Measurements from ENCODE around the gene PADI1.

The PADI1 gene

GRCh38 chr1:17232759-17233661, 28.1 kb downstream of the PADI1 start:
- no peak overlapping the region for H3K4me3 ChIP-seq (replicated peaks; ENCODE audit: low read depth, low read length)
- DNase-seq (ENCODE audit: low read depth): peak; percentile 45
- no peak for TF ChIP-seq CTCF (IDR thresholded peaks at IDR 0.05; ENCODE audit: low read length, missing control alignments)

DNA sequence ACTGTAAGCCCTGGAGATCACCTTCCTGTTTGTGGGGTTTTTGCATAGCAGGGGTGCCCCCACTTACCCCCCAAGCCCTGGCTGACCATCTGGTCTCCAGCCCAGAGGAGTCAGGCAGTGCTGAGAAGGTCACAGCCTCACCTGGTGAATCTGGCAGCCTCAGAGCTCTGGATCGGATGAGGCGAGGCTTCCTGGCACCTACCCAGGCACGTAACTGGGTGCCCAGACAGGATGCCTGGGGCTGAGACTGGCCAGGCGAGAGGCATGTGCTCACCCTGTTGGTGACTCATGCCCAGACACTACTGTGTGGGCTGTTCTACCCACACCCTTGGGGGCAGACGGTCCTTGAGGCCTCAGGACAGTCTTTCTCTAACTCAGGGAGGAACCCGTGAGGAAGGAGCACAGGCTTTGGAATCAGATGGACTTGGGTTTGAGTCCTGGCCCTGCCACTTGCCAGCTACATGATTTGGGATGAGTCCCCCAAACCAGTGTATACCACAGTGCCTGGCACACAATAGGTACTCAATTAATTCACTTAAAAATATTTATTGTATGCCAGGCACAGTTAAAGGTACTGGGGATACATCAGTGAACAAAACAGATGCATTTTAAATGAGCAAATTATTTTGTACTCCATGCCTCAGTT, 28.9 kb downstream of the PADI1 start:
- peak; percentile 78 for DNase-seq (ENCODE audit: low read depth)
- no peak for TF ChIP-seq CTCF (IDR thresholded peaks at IDR 0.05; ENCODE audit: low read length, missing control alignments)
- H3K4me3 ChIP-seq (replicated peaks; ENCODE audit: low read depth, low read length): no peak overlapping the region

- no peak for DNase-seq (ENCODE audit: low read depth)
- no peak overlapping the region for H3K4me3 ChIP-seq (replicated peaks; ENCODE audit: low read depth, low read length)
- TF ChIP-seq CTCF (IDR thresholded peaks at IDR 0.05; ENCODE audit: low read length, missing control alignments): no peak
Observed at GRCh38 chr1:17234405-17234804, 29.5 kb downstream of the PADI1 start.

DNA sequence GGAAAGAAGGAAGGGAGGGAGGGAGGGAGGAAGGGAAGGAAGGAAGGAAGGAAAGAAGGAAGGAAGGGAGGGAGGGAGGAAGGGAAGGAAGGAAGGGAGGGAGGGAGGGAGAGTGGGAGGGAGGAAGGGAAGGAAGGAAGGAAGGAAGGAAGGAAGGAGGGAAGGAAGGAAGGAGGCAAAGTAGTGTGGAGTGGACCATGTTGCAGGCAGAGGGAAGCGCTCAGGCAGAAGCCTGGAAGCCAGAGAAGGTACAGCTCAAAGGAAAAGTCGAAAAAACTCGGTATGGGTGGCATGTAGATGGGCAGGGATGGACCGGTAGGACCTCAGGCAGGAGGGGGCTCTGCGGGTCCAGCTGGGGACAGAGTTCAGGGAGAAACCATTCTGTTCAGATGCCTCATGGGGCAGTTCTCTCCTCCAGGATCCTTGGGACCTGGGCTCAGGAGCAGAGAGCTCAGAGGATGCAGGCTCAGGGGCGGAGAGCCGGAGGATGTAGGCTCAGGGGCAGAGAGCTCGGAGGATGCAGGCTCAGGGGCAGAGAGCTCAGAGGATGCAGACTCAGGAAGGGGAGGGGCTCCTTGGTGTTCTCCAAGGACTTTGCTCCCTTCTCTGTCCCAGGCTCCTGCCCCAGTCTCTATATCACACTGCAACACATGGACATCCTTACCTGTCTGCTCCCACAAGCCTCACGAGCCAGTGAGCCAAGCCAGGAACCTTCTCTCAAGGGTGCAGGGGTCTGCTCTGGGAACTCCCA, 30.4 kb downstream of the PADI1 start:
- no peak for TF ChIP-seq CTCF (IDR thresholded peaks at IDR 0.05; ENCODE audit: low read length, missing control alignments)
- no peak for DNase-seq (ENCODE audit: low read depth)
- H3K4me3 ChIP-seq (replicated peaks; ENCODE audit: low read depth, low read length): no peak overlapping the region

DNA sequence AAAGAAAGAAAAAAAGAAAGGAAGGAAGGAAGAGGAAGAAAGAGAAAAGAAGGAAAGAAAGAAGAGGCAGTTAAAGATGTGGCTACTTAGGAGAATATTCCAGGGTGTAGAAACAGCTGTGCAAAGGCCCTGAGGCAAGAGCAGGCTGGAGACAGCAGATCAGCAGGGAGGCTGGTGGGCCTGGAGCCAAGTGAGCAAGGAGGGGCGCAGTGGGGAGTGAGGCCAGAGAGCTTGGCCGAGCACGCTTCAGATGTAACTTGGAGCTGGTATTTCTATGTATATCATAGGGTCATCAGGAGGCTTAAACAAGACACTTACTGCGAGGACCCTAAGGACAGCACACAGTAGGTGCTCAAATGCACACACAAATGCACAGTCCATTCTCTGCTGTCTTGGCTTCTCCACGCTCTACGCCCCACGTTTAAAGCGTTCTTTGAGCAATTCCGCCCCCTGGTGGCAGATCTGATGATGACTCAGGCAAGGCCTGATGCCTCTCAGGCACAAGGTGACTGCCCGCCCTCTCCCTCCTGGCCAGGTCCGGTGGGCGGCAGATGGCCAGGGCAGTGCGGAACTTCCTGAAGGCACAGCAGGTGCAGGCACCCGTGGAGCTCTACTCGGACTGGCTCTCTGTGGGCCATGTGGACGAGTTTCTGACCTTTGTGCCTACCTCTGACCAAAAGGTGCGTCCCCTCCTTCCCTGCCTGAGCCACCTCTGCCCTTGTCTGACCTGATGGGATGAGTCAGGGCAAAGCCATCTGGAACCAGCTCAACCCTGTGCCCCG, 32.0 kb downstream of the PADI1 start:
- peak; percentile 73 for TF ChIP-seq CTCF (IDR thresholded peaks at IDR 0.05; ENCODE audit: low read length, missing control alignments)
- H3K4me3 ChIP-seq (replicated peaks; ENCODE audit: low read depth, low read length): no peak overlapping the region
- DNase-seq (ENCODE audit: low read depth): peak; percentile 87

DNA sequence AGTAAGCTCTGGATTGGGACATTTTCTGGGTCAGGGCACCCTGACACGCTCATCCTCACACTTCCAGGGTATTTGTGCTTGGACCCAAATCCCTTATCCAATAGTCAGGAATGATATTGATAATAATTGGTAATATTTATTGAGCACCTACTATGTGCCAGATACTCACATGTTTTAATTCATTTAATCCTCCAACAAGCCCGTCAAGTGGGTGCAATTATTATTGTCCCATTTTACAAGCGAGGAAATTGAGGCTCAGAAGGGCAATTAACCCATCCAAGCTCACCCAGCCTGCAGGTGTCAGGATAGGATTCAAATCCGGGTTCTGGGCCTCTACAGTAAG, 32.6 kb downstream of the PADI1 start:
- no peak overlapping the region for H3K4me3 ChIP-seq (replicated peaks; ENCODE audit: low read depth, low read length)
- DNase-seq (ENCODE audit: low read depth): no peak
- no peak for TF ChIP-seq CTCF (IDR thresholded peaks at IDR 0.05; ENCODE audit: low read length, missing control alignments)
